Upper lobe of left lung (tissue), 4 donors: ENCODE results near the gene MFSD6.

Experiments
- CTCF ChIP-seq, 6 experiments: fragments of 450-650 bp in 4 of 6; fragments of 200-600 bp in 2 of 6; sonication (generic) in 2 of 6; IDR thresholded peaks; one replicate each; pipeline ENCODE4 v1.5.1; 2016 to 2019; ENCODE audit warnings: antibody characterized with exemption in 6 of 6
- POLR2A ChIP-seq, 4 donors: fragments of 450-650 bp; IDR thresholded peaks; one replicate each; pipeline ENCODE4 v1.5.1; 2016 to 2017; ENCODE audit warnings: antibody characterized with exemption in 4 of 4, mild to moderate bottlenecking in 2 of 4
- POLR2AphosphoS5 ChIP-seq, 2 donors: sonication (generic); formaldehyde crosslinking; IDR thresholded peaks; one replicate each; pipeline ENCODE4 v1.5.1; 2017; ENCODE audit warnings: antibody characterized with exemption in 2 of 2

GRCh38 chr2:190446193-190446592, 38.0 kb downstream of the MFSD6 start:
- TF ChIP-seq CTCF (IDR thresholded peaks at IDR 0.05) = no peak
- TF ChIP-seq POLR2A (IDR thresholded peaks at IDR 0.05) = no peak
- no peak for TF ChIP-seq POLR2AphosphoS5 (IDR thresholded peaks at IDR 0.05)
